NCI-H2107 treated with DMSO at 0.1 percent for 48 hours (cell line): ENCODE data around the gene SCN1B.
A peak's percentile ranks its signal among the peaks of the same experiment; 100 is the strongest.
"Not testable (repeated sequence)": the region's sequence is repeated elsewhere in the genome, so short reads cannot be mapped to it uniquely, and the experiment has no call there.

ENCODE experiments used
- DNase-seq: peaks from one replicate; lab custom pipeline; 2025; ENCODE audit not compliant: unreplicated experiment; lab: John Stamatoyannopoulos, UW

SCN1B gene

DNA sequence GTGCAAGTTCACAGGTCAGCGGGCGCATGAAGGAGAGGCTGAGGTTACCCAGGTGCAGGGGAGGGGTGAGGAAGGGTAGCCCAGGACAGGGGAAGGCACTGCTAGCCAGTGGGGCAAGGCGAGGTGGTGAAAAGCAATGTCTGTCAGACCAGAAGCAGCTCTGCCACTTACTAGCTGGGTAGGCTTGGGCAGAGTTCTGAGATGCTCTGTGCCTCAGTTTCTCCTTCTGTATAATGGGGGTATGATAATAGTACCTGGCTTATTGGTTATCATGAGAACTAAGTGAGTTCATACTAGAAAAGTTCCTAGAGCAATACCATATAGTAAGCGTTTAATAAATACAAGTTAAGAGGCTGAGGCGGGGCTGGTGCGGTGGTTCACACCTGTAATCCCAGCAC is 14.3 kb upstream of the SCN1B start:
- no peak for DNase-seq

- DNase-seq, result no peak
These were observed 12.8 kb upstream of the SCN1B start for GRCh38 chr19:35017507-35017906.

DNA sequence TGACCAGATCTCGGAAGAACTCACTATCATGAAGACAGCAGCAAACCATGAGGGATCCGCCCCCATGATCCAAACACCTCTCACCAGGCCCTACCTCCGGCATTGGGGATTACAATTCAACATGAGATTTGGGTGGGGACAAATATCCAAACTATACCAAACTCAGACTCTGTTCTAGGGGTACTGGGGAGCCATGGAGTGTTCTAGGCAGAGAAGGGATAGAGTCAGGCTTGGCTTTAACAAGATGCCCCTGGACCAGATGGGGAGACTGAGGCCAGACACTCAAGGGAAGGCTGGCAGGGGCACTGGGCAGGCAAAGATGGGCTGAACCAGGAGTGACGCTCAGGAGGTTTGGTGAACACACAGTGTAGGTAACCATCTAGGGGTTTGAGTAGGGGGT is 11.9 kb upstream of the SCN1B start:
- DNase-seq, result no peak

- no peak for DNase-seq
These were observed 11.1 kb upstream of the SCN1B start for GRCh38 chr19:35019144-35019543.

DNA sequence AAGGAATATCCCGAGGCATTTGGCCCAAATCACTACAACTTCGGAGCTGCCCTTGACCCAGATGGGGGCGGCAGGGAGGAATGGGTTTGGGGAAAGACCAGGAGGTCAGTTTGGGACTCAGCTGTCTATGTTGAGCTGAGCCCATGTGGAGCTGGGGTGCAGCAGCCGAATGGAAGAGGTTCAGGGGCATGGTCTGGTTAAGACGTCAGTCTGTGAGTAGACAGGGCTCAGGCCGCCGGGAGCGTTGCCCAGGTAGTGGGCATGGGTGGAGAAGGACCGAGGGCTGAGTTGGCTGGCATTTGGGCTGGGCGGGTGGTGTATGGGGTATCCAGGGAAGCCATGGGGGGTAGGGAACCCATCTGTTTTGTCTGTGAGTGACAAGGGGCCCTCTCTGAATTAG is 9.3 kb upstream of the SCN1B start:
- DNase-seq, result no peak

DNA sequence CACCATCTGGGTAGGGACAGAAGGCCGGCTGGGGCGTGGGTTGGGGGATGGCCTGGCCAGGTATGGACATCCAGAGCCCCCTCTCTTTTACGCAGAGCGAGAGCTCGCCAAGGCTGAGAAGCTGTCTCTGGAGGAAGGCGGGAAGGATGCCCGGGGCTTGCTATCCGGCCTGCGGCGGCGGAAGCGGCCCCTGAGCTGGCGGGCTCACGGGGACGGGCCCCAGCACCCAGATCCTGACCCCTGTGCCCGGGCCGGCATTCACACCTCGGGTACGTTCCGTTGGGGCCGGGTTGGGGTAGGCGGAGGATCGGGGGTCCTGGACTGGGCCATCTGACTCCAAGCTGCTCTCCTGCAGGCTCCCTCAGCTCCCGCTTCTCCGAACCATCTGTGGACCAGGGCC is 8.7 kb upstream of the SCN1B start:
- DNase-seq, result no peak

DNA sequence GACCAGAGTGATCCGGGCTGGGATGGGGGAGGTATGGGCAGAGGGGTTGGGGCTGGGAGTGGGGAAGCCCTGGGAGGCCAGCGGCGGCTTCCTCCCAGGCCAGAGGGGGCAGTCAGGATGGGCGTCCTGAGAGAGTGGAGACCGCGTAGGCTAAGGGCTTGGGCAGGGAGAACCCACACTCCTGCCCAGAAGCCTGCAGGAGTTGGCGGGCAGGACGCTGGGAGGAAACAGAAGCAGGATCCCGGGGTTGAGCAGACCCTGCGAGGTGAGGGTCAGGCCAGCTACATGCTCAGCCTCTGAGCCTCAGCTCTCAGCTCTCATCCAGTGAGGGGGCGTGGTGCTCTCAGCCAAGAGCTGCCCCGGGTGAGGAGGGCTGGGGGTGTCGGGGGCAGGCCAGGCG is 7.8 kb upstream of the SCN1B start:
- no peak for DNase-seq

- DNase-seq, result no peak
These were observed 6.8 kb upstream of the SCN1B start for GRCh38 chr19:35023428-35023827.

GRCh38 chr19:35024095-35024494 is 6.2 kb upstream of the SCN1B start:
- DNase-seq, result no peak

- no peak for DNase-seq
These were observed 4.3 kb upstream of the SCN1B start for GRCh38 chr19:35025969-35026368.

- no peak for DNase-seq
These were observed 3.9 kb upstream of the SCN1B start for GRCh38 chr19:35026418-35026817.

DNA sequence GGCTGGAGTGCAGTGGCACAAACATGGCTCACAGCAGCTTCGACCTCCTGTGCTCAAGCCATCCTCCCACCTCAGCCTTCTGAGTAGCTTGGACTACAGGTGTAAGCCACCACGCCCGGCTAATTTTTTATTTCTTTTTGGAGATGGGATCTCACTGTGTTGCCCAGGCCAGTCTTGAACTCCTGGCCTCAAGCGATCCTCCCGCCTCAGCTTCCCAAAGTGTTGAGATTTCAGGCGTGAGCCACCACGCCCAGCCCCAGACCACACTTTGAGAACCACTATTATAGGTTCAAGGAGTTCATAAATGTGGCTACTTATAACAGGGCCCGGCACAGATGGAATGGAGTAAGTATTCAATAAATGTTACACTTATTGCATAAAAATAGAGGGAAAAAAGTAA is 3.3 kb upstream of the SCN1B start:
- no peak for DNase-seq

- DNase-seq, result no peak
These were observed 2.2 kb upstream of the SCN1B start for GRCh38 chr19:35027851-35028599.

- DNase-seq, result not testable (repeated sequence)
These were observed 1.7 kb upstream of the SCN1B start for GRCh38 chr19:35028600-35028885.

DNA sequence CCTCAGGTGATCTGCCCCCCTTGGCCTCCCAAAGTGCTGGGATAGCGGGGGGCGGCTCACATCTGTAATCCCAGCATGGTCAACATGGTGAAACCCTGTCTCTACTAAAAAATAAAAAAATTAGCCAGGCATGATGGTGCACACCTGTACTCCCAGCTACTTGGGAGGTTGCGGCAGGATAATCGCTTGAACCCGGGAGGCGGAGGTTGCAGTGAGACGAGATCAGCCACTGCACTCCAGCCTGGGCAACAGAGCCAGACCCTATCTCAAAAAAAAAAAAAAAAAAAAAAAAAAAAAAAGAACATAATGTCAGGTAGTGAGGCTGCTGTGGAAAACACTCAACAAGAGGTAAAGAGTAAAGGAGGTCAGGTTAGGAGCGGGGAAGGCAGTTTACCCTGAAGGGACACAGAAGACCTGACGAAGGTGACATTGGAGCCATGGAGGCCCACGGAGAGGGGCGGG is 964 bp upstream of the SCN1B start:
- not testable (repeated sequence) for DNase-seq

- DNase-seq, result no peak
These were observed 473 bp upstream of the SCN1B start for GRCh38 chr19:35029737-35030256.

DNA sequence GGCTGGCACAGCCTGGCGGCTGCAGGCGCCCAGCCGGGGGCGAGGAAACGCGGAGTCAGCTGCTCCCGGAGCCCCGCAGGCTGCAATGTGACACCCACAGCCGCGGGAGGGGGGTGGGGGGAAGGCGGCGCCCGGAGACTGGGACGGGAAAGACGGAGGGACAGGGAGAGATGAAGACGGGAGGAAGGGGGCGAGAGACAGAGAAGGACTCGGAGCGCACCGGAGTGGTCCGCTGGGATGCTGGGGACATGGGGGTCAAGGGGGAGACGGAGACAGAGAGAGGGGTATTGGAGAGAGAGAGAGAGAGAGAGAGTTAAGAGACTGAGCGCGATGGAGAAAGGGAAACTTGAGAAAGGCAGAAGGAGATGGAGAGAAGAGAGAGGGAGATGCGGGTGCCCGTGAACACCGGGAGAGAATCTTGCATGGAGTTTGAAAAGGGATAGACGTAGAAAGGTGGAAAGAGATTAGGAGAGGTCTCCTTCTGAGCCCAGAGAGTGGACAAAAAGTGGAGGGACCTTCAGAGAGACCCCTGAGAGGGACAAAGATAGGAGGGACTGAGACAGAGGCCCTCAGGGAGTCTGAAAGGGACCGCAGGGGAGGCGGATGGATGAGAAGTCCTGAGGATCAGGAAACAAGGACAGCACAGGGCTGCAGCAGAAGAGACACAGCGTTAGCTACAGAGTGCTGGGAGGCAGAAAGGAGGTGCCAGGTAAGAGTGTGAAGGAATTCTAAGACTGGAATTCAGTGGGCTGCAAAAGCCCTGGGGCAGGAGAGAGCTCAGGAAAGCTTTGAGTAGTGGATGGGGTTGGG is 1.0 kb downstream of the SCN1B start:
- no peak for DNase-seq

- DNase-seq, result no peak
These were observed 2.1 kb downstream of the SCN1B start for GRCh38 chr19:35032356-35032865.

GRCh38 chr19:35033067-35034004 is 3.1 kb downstream of the SCN1B start:
- no peak for DNase-seq

- DNase-seq, result peak; percentile 27
These were observed 3.8 kb downstream of the SCN1B start for GRCh38 chr19:35034005-35034502.
